Measurements from ENCODE around the gene AQP3. TPM values are rescaled to one million over a fixed set of nuclear protein-coding genes. Genes with fewer than 3 reads are reported as not detected.

AQP3 gene
- total RNA-seq, 2 donors from 2014 or later, result 6.9 to 17.6 TPM

GRCh38 chr9:33440204-33440603 lies 7.2 kb downstream of the AQP3 start:
- H3K9me3 ChIP-seq, result no peaks in the 10 kb centered on the region
- no peak overlapping the region for H3K4me3 ChIP-seq
- no peak overlapping the region for H3K27ac ChIP-seq
- H3K27me3 ChIP-seq (replicated peaks; ENCODE audit: insufficient read depth), result no peaks in the 10 kb centered on the region
- H3K36me3 ChIP-seq, result no peaks in the 10 kb centered on the region
- no peak for ATAC-seq (ENCODE audit: insufficient number of reproducible peaks, low FRiP score, low read depth)
- H3K4me1 ChIP-seq (ENCODE audit: control insufficient read depth in 1 of 2, low read depth in 2 of 2), result no peaks in the 10 kb centered on the region
- DNase-seq (ENCODE audit: low spot score), result no peak
- TF ChIP-seq, protein P1, sequence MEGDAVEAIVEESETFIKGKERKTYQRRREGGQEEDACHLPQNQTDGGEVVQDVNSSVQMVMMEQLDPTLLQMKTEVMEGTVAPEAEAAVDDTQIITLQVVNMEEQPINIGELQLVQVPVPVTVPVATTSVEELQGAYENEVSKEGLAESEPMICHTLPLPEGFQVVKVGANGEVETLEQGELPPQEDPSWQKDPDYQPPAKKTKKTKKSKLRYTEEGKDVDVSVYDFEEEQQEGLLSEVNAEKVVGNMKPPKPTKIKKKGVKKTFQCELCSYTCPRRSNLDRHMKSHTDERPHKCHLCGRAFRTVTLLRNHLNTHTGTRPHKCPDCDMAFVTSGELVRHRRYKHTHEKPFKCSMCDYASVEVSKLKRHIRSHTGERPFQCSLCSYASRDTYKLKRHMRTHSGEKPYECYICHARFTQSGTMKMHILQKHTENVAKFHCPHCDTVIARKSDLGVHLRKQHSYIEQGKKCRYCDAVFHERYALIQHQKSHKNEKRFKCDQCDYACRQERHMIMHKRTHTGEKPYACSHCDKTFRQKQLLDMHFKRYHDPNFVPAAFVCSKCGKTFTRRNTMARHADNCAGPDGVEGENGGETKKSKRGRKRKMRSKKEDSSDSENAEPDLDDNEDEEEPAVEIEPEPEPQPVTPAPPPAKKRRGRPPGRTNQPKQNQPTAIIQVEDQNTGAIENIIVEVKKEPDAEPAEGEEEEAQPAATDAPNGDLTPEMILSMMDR (IDR thresholded peaks at IDR 0.05), result no peak

GRCh38 chr9:33439731-33440130 lies 7.7 kb downstream of the AQP3 start:
- no peak overlapping the region for H3K27ac ChIP-seq
- DNase-seq (ENCODE audit: low spot score) (no peak), ATAC-seq (ENCODE audit: insufficient number of reproducible peaks, low FRiP score, low read depth) (no peak)

GRCh38 chr9:33438926-33439680 lies 8.3 kb downstream of the AQP3 start:
- ATAC-seq (ENCODE audit: insufficient number of reproducible peaks, low FRiP score, low read depth) (no peak), DNase-seq (ENCODE audit: low spot score) (no peak)
- TF ChIP-seq, protein P1 (IDR thresholded peaks at IDR 0.05), result no peak
- Histone ChIP-seq H3K4me1 (ENCODE audit: control insufficient read depth in 1 of 2, low read depth in 2 of 2) (no peaks in the 10 kb centered on the region), H3K36me3 (no peaks in the 10 kb centered on the region), H3K9me3 (no peaks in the 10 kb centered on the region), H3K27me3 (replicated peaks; ENCODE audit: insufficient read depth) (no peaks in the 10 kb centered on the region), H3K27ac (no peak overlapping the region), H3K4me3 (no peak overlapping the region)

More at GRCh38 chr9:33439731-33440130, 7.7 kb downstream of the AQP3 start:
- Histone ChIP-seq H3K36me3 (no peaks in the 10 kb centered on the region), H3K4me3 (no peak overlapping the region), H3K9me3 (no peaks in the 10 kb centered on the region), H3K4me1 (ENCODE audit: control insufficient read depth in 1 of 2, low read depth in 2 of 2) (no peaks in the 10 kb centered on the region), H3K27me3 (replicated peaks; ENCODE audit: insufficient read depth) (no peaks in the 10 kb centered on the region)
- TF ChIP-seq, protein P1 (IDR thresholded peaks at IDR 0.05), result no peak

DNA sequence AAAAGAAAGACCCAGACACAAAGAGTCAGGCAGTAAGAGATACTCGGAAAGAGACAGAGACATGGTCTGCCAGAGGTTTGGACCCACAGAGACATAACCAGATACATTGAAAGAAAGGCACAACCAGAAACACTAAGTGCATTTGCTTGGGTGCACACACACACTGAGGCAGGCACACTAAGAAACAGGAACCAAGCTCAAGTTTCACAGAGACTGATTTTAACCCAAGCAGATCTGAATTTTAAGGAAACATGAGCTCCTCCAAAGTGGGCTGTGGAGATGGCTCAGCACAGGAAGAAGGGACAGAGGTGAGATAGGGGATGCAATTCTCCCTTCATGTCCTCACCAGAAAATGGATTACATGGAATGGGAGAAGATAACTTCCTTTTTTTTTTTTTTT lies 9.5 kb downstream of the AQP3 start:
- H3K4me1 ChIP-seq (ENCODE audit: control insufficient read depth in 1 of 2, low read depth in 2 of 2), result no peaks in the 10 kb centered on the region
- DNase-seq (ENCODE audit: low spot score) (no peak), ATAC-seq (ENCODE audit: insufficient number of reproducible peaks, low FRiP score, low read depth) (no peak)
- TF ChIP-seq, protein P1 (IDR thresholded peaks at IDR 0.05), result no peak
- H3K36me3 ChIP-seq, result no peaks in the 10 kb centered on the region
- H3K9me3 ChIP-seq, result no peaks in the 10 kb centered on the region
- H3K27me3 ChIP-seq (replicated peaks; ENCODE audit: insufficient read depth), result no peaks in the 10 kb centered on the region
- no peak overlapping the region for H3K27ac ChIP-seq
- H3K4me3 ChIP-seq, result no peak overlapping the region

- no peak for ATAC-seq (ENCODE audit: insufficient number of reproducible peaks, low FRiP score, low read depth)
- no peak overlapping the region for H3K27ac ChIP-seq
- no peaks in the 10 kb centered on the region for H3K36me3 ChIP-seq
- H3K27me3 ChIP-seq (replicated peaks; ENCODE audit: insufficient read depth), result no peaks in the 10 kb centered on the region
- no peaks in the 10 kb centered on the region for H3K4me1 ChIP-seq (ENCODE audit: control insufficient read depth in 1 of 2, low read depth in 2 of 2)
- DNase-seq (ENCODE audit: low spot score), result no peak
- H3K4me3 ChIP-seq, result no peak overlapping the region
- no peaks in the 10 kb centered on the region for H3K9me3 ChIP-seq
- TF ChIP-seq, protein P1 (IDR thresholded peaks at IDR 0.05), result no peak
These were observed 10.2 kb downstream of the AQP3 start for GRCh38 chr9:33437205-33437604.

Data from thoracic aorta (tissue), 2 donors.